Measurements from ENCODE around the gene ZNF69.
"Not testable (repeated sequence)": the region's sequence is repeated elsewhere in the genome, so short reads cannot be mapped to it uniquely, and the experiment has no call there.

The ZNF69 gene

DNA sequence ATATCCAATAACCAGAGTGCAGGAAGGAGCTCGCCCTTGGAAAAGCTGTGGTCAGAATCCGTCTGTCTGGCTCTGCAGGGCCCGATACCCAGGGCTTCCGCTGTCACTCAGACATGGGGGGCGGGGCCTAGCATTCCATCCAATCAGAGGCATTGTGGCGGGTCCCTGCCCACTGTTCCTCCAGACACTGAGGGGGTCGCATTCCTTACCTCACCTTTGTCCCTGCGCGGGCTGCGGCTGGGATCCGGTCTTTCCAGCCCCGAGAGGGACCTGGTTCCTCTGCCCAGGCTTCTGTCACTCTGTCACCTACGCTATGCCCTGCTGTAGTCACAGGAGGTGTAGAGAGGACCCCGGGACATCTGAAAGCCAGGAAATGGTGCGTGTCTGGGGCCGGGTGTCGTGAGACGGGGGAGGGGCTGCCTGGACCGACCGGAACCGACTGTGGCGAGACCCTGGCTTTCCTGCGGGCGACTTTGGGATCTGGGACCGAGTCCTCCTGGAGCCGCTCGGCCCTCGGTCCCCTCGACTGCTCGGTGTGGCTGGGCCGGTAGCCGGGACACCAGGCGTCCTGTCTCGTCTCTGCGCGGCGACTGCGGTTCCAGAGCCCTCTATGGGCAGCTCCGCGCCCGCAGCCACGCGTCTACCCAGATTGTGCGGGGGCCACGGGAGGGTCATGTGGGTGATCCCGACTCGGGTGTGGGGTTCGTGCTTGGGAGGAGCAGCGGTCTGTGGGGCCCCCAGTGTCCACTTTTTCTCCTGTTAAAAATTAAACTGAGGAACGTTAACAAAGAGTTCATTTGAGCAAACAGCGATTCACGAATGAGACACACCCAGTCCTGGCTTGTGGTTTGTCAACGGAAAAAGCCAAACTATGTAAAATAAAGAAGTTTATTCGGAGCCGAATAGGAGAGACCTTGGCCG, at the start of gene ZNF69:
ZNF69 (plus strand) TSS at position 172 of the 921 bp plus-strand sequence; CDS start at position 314, 142 bp downstream.
- peak; percentile 77 for DNase-seq (ENCODE audit: low read depth)

DNA sequence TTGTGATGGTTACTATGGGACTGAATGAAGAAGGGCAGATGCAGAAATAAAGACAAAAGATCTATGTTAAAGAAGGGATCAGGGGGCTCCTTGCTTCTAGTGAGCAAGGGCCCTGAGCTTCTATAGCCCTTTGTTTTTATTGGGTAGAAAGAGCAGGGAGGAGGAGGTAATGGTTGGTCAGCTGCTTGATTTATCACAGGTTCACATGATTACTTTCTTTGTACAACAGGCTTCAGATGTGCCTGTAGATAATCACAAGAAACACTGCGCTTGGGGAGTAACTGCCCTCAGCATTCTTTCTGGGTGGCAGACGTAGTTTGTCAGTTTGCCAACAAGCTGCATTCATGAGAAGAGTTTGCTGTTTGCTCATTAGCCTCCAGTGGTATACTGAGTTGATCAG, 43.9 kb upstream of the ZNF69 start:
- DNase-seq (ENCODE audit: low read depth) = no peak

DNA sequence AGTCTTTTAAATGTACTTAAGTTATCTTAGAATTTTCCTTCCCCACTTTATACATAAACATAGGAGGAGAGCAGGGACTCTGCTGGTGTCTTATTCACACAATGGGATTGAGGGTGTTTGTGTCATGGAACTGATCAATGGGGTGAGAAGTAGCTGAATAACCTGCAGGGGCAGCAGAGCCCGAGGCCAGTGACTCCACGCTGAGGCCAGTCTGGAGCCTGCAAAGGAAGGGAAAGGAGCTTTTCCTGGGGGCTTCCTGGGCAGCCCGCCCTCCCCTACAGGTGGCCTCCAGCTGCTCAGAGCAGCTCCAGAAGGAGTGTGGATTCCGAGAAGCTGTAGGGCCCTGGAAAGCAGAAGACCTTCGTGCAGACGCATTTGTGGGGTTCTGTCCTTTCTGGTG, 40.0 kb upstream of the ZNF69 start:
- DNase-seq (ENCODE audit: low read depth) = peak; percentile 14

DNA sequence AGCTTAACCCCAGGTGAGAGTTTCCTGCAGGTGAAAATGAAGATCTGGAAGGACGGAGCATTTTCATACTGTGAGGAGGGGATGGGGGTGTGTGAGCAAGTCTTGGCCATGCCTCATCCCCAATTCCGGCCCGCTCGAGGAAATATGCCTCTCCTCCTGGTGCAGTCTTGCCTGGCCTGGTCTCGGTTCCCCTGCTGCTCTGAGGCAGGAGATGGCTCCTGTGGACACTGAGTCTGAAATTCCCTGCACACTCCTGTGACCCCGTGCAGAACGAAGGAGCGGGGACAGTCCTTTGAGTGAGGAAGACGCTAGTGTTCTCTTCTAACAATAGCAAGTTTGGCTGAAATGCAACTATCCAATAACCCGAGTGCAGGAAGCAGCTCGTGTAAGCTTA, 39.4 kb upstream of the ZNF69 start:
- DNase-seq (ENCODE audit: low read depth) = no peak

DNA sequence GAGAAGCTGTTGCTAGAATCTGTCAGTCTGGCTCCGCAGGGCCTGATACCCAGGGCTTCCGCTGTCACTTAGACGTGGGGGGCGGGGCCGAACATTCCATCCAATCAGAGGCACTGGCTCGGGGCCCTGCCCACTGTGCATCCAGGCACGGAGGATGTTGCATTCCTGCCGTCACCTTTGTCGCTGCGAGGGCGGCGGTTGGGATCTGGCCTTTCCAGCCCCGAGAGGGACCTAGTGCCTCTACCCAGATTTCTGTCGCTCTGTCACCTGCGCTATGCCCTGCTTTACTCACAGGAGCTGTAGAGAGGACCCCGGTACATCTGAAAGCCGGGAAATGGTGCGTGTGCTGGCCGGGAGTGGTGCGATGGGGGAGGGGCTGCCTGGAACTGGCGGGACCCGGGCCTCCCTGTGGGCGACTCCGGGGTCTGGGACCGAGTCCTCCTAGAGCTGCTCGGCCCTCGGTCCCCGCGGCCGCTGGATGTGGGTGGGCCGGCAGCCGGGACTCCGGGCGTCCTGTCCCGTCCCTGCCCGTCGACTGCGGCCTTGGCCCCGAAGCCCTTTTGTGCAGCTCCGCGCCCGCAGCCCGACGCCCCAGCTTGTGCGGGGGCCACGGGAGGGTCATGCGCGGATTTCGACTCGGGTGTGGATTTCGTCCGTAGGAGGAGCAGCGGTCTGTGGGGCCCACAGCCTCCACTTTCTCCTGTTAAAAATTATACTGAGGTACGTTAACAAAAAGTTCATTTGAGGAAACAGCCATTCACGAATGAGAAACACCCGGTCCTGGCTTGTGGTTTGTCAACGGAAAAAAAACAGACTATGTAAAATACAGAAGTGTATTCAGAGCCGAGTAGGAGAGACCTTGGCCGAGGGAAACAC, 38.8 kb upstream of the ZNF69 start, which contains the start of gene ZNF439:
ZNF439 (plus strand) TSS at position 133 of the 876 bp plus-strand sequence; CDS start at position 275, 142 bp downstream.
- DNase-seq (ENCODE audit: low read depth) = peak; percentile 81

DNA sequence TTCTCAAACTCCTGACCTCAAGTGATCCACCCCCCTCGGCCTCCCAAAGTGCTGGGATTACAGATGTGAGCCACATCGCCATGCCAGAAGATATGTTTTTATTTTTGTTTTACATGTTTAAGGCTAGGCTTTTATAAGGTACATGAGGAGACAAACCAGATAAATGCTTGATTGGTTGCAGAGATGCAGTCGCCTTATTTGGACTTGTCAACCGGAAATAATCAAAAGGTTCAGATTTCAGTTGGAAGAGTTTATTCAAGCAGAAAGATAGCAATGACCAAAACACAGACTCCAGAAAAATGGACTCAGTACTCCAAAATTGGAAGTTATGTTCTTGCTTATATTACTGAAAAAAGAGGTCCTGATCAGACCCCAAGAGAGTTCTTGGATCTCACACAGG, 37.3 kb upstream of the ZNF69 start:
- DNase-seq (ENCODE audit: low read depth) = not testable (repeated sequence)

DNA sequence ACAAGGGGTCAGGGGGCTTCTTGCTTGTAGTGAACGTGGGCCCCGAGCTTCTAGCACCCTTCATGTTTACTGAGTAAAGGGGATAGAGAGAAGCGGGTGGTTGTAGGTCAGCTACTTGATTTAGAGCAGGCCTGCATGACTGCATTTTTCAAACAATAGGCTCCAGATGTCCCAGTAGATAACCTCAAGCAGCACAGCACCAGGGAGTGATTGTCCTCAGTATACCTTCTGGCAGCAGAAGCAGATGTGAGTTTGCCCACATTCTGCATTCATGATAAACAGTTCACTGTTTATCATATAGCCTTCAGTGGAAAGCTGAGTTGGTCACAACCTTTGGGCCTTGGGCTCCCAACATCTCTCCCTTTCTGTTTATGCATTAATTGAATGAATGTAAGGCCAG, 34.2 kb upstream of the ZNF69 start:
- DNase-seq (ENCODE audit: low read depth) = no peak

DNA sequence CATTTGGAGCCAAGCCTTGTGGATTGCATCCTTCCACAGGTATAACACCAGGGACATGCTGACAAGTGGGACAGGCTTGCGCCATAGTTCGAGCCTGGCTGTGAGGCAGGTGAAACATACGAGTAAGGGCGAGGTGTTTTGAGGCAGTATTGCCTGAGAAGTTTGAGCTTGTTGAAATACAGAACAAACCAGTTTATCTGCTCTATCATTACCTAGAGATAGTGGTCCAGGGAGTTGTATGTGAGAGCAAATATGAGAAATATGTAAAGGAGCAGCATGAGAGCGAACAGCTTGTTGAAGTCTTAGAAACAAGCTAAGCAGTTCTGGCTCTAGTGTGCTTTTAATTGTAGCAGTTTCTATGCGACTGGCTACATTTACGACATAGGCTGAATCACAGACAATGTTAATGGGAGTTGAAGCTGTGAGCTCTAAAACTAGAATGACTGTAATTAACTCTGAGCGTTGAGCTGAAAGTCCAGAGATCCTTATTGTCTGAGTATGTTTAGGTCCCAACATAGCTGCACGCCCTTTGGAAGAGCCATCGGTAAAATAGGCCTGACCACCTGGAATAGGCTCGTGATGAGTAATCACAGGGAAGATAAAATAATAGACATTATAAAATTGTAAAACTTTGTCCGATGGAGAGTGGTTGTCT, 30.9 kb upstream of the ZNF69 start:
- DNase-seq (ENCODE audit: low read depth) = no peak

DNA sequence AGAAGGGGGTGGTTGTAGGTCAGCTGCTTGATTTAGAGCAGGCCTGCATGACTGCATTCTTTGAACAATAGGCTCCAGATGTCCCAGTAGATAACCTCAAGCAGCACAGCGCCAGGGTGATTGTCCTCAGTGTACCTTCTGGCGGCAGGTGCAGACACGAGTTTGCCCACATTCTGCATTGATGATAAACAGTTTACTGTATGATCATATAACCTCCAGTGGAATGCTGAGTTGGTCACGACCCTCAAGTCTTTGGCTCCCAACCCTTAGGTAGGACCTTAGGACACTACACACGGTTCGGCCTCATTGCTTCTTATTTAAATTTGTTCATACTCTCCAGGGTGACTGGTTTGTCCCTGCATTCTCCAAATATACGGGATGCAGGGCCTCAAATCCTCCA, 26.9 kb upstream of the ZNF69 start:
- no peak for DNase-seq (ENCODE audit: low read depth)

DNA sequence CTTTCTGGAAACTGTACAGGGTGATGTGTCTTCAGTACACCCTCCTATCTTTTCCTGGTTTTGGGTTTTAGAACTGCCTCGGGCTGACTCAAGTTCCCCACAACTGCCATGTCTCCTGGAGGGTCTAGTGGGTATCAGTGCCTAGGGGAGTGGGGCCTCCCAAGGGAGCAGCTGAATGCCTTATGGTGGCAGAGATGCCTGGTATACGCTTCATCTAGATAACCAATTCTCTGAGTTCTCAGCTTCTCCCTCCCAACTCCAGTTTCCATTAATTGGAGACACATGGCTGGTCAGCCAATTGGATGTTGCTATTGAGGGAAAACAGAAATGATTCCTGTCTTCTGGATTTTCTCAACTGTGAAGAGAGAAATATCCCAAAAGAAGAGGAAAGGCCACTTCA, 26.3 kb upstream of the ZNF69 start:
- no peak for DNase-seq (ENCODE audit: low read depth)

DNA sequence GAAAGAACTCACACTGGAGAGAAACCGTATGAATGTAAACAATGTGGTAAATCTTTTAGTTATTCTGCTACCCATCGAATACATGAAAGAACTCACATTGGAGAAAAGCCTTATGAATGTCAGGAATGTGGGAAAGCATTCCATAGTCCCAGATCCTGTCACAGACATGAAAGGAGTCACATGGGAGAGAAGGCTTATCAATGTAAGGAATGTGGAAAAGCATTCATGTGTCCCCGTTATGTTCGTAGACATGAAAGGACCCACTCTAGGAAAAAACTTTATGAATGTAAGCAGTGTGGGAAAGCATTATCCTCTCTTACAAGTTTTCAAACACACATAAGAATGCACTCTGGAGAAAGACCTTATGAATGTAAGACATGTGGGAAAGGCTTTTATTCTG, 19.8 kb upstream of the ZNF69 start:
- DNase-seq (ENCODE audit: low read depth) = not testable (repeated sequence)

DNA sequence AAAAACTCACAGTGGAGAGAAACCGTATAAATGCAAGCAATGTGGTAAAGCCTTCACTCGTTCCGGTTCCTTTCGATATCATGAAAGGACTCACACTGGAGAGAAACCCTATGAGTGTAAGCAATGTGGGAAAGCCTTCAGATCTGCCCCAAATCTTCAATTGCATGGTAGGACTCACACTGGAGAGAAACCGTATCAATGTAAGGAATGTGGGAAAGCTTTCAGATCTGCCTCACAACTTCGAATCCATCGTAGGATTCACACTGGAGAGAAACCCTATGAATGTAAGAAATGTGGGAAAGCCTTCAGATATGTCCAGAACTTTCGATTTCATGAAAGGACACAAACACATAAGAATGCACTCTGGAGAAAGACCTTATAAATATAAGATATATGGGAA, 19.4 kb upstream of the ZNF69 start:
- DNase-seq (ENCODE audit: low read depth) = no peak

DNA sequence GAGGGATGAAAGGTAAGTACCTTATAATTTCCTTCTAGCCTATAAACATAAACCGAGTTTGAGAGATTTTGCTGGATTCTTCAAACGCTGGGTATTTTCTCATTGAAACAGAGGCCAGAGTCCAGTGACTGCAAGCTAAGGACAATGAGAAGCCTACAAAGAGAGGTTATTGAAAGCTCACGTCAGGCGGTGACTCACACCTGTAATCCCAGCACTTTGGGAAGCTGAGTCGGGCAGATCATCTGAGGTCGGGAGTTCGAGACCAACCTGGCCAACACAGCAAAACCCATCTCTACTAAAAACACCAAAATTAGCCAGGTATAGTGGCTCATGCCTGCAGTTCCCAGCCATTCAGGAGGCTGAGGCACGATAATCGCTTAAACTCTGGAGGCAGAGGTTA, 15.0 kb upstream of the ZNF69 start:
- DNase-seq (ENCODE audit: low read depth) = no peak

DNA sequence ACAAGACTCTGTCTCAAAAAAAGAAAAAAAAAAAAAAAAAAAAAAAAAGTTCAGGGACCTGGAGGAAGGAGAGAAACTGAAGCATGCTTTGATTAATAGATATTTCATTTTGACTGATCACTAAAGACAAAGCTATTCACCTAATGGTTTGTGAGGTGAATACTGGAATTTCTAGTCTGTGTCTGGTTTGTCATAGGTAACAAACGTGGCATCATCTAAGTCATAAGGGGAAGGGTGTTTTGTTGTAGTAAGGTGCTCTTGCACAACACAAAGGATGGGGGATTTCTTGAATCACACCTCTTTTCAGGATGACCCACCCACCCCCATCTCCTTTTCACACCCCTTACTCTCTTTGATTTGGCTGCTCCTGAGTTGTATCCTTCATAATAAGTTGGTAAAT, 13.8 kb upstream of the ZNF69 start:
- no peak for DNase-seq (ENCODE audit: low read depth)

DNA sequence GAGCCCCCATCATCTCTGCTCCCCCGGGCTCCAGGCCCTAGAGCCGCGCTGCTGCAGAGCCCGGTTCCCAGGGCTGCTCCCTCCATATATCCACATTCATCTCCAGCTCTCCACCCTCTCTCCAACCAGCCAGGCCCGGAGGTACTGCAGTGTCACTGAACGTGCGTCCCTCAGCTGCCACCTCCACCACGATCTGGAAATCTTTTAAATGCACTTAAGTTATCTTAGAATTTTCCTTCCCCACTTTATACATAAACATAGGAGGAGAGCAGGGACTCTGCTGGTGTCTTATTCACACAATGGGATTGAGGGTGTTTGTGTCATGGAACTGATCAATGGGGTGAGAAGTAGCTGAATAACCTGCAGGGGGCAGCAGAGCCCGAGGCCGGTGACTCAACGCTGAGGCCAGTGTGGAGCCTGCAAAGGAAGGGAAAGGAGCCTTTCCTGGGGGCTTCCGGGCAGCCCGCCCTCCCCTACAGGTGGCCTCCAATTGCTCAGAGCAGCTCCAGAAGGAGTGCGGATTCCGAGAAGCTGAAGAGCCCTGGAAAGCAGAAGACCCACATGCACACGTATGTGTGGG, 7.8 kb upstream of the ZNF69 start:
- peak; percentile 12 for DNase-seq (ENCODE audit: low read depth)

DNA sequence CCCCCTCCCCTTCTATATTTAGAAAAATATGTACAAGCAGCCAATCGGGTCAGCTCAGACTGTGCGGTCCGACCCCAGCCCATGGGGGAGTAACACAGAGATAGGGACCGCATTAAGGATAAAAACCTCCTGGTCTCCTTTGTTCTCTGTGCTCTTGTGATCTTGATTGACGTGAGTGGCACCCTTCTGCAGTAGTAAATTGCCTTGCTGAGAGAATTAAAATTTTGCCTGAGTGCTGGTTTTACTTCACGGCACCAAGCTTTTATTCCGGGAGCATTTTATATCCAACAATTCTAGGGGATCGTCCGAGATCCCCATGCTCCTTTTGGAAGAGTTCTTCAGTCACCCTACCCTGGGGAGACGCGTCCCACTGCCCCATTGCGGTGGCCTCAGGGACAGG, 7.0 kb upstream of the ZNF69 start:
- no peak for DNase-seq (ENCODE audit: low read depth)

DNA sequence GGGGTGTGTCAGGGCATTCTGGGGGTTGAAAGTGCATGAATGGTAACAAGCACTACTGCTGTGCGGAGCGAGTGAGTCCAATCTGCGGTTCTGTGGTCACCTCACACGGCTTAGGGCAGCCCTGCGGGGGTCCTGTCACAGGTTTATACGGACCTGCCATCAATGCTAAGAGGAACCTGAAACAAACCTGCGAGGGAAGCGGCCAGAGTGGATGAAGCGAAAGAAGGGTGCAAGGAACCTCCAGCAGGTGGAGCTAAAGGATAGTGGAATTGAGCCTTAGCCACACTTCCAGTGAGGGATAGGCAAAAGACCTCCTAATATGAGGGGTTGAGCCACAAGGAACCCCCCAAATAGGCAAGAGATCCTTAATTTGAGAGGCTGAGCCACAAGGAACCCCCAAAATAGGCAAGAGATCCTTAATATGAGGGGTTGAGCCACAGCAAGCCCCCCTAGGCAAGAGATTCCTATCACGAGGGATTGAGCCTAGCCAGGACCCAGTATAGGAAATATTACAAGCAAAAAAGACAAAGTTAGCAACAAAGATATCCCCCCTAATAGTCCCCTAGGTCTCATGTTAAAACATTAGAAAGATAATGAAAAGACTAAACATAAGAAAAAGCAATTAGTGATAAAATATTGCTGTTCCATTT, 6.3 kb upstream of the ZNF69 start:
- peak; percentile 68 for DNase-seq (ENCODE audit: low read depth)

DNA sequence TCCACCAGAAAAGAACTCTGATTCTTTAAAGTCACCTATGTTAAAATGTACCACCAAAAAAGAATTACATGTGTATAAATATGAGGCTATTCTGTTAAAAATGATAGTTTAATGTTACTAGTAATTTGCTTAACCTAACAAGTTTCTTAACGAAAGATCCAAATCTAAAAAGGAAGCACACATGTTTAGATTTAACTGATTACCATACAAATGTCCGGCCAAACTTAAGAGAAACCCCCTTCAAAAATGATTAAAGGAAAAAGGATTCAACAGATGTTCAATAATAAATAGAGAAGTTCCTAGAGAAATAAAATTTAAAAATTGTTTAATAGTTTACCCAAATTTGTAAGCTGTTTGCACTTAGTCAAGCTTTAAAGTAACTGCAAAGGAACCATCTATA, 5.0 kb upstream of the ZNF69 start:
- no peak for DNase-seq (ENCODE audit: low read depth)

DNA sequence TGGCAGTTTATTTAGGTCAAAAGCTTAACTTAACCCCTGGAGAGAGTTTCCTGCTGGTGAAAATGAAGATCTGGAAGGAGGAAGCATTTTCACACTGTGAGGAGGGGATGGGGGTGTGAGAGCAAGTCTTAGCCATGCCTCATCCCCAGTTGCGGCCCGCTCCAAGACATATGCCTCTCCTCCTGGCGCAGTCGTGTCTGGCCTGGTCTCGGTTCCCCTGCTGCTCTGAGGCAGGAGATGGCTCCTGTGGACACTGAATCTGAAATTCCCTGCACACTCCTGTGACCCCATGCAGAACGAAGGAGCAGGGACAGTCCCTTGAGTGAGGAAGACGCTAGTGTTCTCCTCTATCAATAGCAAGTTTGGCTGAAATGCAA, 360 bp upstream of the ZNF69 start:
- DNase-seq (ENCODE audit: low read depth) = peak; percentile 3

DNA sequence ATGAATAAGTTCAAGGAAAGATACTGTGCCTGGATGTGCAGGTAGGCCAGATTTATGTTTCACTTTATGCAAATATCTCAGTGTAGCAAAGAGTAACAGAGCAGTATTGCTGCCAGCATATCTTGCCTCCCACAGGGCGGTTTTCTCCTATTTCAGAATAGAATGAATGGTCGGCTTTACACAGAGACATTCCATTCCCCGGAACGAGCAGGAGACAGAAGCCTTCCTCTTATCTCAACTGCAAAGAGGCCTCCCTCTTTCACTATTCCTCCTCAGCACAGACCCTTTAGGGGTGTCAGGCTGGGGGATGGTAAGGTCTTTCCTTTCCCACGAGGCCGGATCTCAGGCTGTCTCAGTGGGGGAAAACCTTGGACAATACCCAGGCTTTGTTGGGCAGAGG, 2.3 kb downstream of the ZNF69 start:
- DNase-seq (ENCODE audit: low read depth) = not testable (repeated sequence)

DNA sequence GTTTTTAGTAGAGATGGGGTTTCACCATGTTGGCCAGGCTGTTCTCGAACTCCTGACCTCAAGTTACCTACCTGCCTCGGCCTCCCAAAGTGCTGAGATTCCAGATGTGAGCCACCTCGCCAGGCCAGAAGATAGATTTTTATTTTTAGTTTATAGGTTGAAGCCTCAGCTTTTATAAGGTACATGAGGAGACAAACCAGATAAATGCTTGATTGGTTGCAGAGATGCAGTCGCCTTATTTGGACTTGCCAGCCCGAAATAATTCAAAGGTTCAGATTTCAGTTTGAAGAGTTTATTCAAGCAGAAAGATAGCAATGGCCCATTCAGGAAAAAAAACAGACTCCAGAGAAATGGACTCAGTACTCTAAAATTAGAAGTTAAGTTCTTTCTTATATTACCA, 3.1 kb downstream of the ZNF69 start:
- DNase-seq (ENCODE audit: low read depth) = no peak

DNA sequence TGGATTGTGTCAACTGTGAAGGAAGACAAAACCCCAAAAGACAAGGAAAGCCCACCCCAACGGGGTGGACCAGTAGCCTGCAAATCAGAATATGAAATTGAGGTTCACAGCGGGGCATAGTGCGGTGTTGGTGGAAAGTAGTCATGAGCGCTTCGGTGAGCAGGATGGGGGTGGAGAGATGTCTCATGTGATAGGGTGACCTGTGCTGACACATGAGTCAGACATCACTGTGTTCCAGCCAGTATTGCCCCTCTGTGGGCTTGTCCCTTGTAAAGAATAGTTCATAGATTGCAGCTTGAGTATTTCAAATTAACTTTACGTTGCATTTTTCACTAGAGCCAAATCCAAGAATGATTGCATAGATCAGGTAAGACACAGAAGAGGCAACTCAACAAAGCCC, 7.3 kb downstream of the ZNF69 start:
- DNase-seq (ENCODE audit: low read depth) = no peak
